HG02938 (cell line): Measurements from ENCODE around the gene IGFBPL1.
"Not testable (repeated sequence)": the region's sequence is repeated elsewhere in the genome, so short reads cannot be mapped to it uniquely, and the experiment has no call there.

Experiments used
- ATAC-seq: cut with Tn5 transposase; IDR thresholded peaks from one replicate; pipeline ENCODE4 v1.9.1; 2021; ENCODE audit warnings: mild to moderate bottlenecking, moderate library complexity; ENCODE audit not compliant: unreplicated experiment

Gene IGFBPL1

GRCh38 chr9:38399191-38399590 lies 25.1 kb downstream of the IGFBPL1 start:
- not testable (repeated sequence) for ATAC-seq

- ATAC-seq = no peak
Measured at GRCh38 chr9:38396371-38396671, 27.9 kb downstream of the IGFBPL1 start.

- ATAC-seq = no peak
Measured at GRCh38 chr9:38395653-38396370, 28.4 kb downstream of the IGFBPL1 start.

- no peak for ATAC-seq
Measured at GRCh38 chr9:38394416-38394815, 29.8 kb downstream of the IGFBPL1 start.

- ATAC-seq = no peak
Measured at GRCh38 chr9:38393128-38393796, 31.0 kb downstream of the IGFBPL1 start.

GRCh38 chr9:38392235-38393127 lies 31.8 kb downstream of the IGFBPL1 start, which contains the start of gene ALDH1B1:
Gene ALDH1B1, plus strand, starts transcription at chr9:38392702. Its CDS starts 3,047 bp downstream, at chr9:38395749.
- ATAC-seq = peak; percentile 94

- ATAC-seq = no peak
Measured at GRCh38 chr9:38391278-38392118, 32.8 kb downstream of the IGFBPL1 start.

- ATAC-seq = no peak
Measured at GRCh38 chr9:38390851-38391250, 33.4 kb downstream of the IGFBPL1 start.

GRCh38 chr9:38390442-38390841 lies 33.8 kb downstream of the IGFBPL1 start:
- no peak for ATAC-seq

- no peak for ATAC-seq
Measured at GRCh38 chr9:38389313-38389712, 34.9 kb downstream of the IGFBPL1 start.

GRCh38 chr9:38388283-38389223 lies 35.7 kb downstream of the IGFBPL1 start:
- ATAC-seq = no peak

GRCh38 chr9:38387751-38388150 lies 36.5 kb downstream of the IGFBPL1 start:
- ATAC-seq = no peak

GRCh38 chr9:38387066-38387465 lies 37.2 kb downstream of the IGFBPL1 start:
- ATAC-seq = no peak

GRCh38 chr9:38386319-38386895 lies 37.8 kb downstream of the IGFBPL1 start:
- no peak for ATAC-seq

GRCh38 chr9:38385896-38386295 lies 38.4 kb downstream of the IGFBPL1 start:
- no peak for ATAC-seq

- no peak for ATAC-seq
Measured at GRCh38 chr9:38384990-38385848, 39.0 kb downstream of the IGFBPL1 start.

GRCh38 chr9:38382141-38382540 lies 42.1 kb downstream of the IGFBPL1 start:
- no peak for ATAC-seq

GRCh38 chr9:38380872-38381534 lies 43.3 kb downstream of the IGFBPL1 start:
- ATAC-seq = no peak
